ENCODE results near the gene PNKD. TPM values are rescaled to one million over a fixed set of nuclear protein-coding genes. Genes with fewer than 3 reads are reported as not detected.

Gene PNKD
- total RNA-seq, 1 experiment from 2014 or later, result 57.7 TPM

DNA sequence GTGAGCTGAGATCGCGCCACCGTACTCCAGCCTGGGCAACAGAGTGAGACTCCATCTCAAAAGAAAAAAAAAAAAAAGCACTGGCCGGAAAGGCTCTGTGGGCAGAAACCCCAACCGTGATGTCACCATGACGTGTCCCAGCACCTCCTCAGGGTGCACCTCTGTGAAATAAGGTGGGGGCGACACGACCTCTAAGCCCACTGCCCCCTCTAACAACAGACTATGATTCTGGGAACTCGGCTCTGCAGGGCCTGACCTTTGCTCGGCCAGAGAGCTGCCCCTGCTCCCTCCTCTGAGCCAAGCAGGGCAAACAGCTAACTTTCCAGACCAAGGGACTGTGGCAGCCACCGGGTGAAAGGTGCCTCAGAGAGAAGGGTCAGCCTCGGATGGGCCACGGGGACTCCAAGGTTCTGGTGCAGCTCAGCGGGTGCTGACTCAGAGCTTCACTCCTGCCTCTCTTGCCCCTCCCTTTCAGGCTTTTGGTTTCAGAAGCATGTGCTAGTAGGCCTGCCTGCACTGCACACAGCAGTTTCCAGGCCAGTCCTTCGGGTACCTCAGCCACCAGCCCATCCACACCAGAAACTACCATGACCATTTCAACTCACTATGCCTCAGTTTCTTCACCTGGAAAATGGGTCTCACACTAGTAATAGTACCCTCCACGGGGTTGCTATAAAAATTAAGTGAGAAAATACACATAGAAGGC is 13.9 kb downstream of the PNKD start:
- no peak for DNase-seq (ENCODE audit: low read depth in 1 of 2, low spot score in 2 of 2)
- peaks cover 42% of the 10 kb centered on the region for H3K36me3 ChIP-seq
- no peak overlapping the region for H3K27ac ChIP-seq
- H3K4me3 ChIP-seq, result no peak overlapping the region
- H3K4me1 ChIP-seq (replicated peaks), result peaks cover 35% of the 10 kb centered on the region
- no peaks in the 10 kb centered on the region for H3K9me3 ChIP-seq (replicated peaks)
- no peaks in the 10 kb centered on the region for H3K27me3 ChIP-seq (replicated peaks)

DNA sequence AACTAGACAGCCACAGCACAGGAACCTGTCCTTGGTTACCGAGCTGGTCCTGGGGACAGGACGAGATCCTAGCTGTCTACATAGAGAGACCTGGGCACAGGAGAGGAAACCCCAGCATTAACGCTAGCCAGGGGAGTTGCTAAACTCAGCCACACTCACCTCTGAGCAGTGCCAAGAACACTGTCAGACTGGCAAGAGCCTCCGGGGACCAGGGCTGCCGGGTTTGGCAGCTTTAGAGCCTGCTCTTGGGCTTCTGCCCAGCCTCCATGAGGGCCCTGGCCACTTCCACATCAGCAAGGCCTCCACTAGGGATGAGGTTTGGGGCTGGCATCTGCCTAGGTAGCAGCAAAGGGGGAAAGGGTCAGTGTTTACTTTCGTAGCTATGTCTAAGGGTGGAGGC is 15.3 kb downstream of the PNKD start:
- peak overlapping the region; percentile 95; the same call in 1 of the 2 replicates for H3K27ac ChIP-seq
- no peaks in the 10 kb centered on the region for H3K9me3 ChIP-seq (replicated peaks)
- H3K27me3 ChIP-seq (replicated peaks), result no peaks in the 10 kb centered on the region
- no peak for DNase-seq (ENCODE audit: low read depth in 1 of 2, low spot score in 2 of 2)
- H3K36me3 ChIP-seq, result peaks cover 31% of the 10 kb centered on the region
- peaks cover 44% of the 10 kb centered on the region for H3K4me1 ChIP-seq (replicated peaks)
- no peak overlapping the region for H3K4me3 ChIP-seq

DNA sequence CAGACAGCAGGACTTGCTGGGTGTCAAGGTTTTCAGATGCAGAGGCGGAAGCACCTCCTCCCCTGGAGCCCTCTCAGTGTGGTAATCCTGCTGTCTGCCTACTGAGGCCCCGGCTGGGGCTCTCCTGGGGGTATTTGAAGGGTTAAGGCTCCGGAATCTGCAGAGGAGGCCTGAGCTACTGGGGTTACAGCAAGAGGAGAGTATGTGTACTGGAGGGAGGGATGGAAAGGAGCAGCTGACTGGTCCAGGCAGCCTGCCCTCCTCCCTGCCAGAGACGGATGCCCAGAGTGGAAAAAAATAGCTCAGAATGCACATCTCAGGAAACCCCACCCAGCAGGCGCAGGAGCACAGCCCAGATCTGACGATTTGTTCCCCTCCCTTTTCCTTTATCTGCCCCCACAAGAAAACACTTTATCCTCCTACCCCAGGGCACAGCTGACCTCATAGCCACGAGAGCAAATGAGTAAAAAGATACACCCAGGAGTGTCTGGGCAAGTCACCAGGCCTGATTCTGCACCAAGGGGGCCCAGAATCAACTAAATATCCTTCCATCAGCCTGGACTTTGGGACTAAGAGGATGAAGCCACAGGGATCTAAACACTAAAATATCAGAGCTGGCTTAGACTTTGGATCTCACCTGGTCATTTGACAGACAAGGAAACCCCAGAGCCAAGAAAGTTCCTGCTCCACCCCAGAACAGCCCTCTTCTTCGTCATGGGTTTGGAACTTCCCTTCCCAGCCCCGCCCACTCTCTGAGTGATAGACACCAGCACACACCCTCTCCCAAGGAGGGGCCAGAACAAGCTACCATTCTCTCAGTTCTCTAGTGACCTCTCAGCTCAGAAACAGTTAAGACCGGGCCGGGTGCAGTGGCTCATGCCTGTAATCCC is 16.5 kb downstream of the PNKD start:
- H3K9me3 ChIP-seq (replicated peaks), result no peaks in the 10 kb centered on the region
- peak overlapping the region; percentile 95 for H3K27ac ChIP-seq
- peaks cover 26% of the 10 kb centered on the region for H3K36me3 ChIP-seq
- peak overlapping the region; percentile 25 for H3K4me3 ChIP-seq
- H3K4me1 ChIP-seq (replicated peaks), result peaks cover 54% of the 10 kb centered on the region
- peak; percentile 93 to 94 for DNase-seq (ENCODE audit: low read depth in 1 of 2, low spot score in 2 of 2)
- no peaks in the 10 kb centered on the region for H3K27me3 ChIP-seq (replicated peaks)

DNA sequence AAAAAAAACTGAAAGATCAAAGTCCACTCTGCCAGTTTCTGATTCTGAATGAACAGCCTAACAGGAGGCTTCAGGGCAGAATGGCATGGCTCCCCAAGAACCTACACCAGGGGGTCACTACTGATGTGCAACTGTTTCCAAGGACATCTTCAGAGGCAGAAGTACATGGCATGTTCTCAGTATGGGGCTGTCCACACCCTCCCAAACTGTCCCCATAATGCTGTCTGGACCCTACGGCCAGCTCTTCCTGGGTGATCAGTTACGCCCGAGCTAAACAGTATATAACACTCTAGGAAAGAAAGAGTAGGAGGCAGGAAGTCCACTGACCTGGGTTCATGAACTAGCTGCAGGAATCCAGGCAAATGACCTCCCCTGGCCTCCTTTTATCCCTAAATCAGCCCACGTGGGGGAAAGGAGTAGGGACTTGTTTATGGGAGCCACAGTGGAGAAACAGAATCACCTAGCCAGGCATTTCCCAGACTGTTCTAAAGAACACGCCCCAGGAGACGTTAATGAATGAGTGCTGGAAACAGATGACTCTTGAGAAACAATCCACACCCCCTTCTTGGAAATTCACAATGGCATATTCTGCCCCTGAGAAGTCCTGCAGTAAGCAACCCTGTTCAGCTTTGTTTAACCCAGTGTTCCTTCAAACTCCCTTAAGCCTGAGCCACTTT is 19.5 kb downstream of the PNKD start:
- no peaks in the 10 kb centered on the region for H3K9me3 ChIP-seq (replicated peaks)
- peaks cover 53% of the 10 kb centered on the region for H3K4me1 ChIP-seq (replicated peaks)
- no peak for DNase-seq (ENCODE audit: low read depth in 1 of 2, low spot score in 2 of 2)
- peaks cover 10% of the 10 kb centered on the region for H3K36me3 ChIP-seq
- no peak overlapping the region for H3K27ac ChIP-seq
- no peaks in the 10 kb centered on the region for H3K27me3 ChIP-seq (replicated peaks)
- no peak overlapping the region for H3K4me3 ChIP-seq

DNA sequence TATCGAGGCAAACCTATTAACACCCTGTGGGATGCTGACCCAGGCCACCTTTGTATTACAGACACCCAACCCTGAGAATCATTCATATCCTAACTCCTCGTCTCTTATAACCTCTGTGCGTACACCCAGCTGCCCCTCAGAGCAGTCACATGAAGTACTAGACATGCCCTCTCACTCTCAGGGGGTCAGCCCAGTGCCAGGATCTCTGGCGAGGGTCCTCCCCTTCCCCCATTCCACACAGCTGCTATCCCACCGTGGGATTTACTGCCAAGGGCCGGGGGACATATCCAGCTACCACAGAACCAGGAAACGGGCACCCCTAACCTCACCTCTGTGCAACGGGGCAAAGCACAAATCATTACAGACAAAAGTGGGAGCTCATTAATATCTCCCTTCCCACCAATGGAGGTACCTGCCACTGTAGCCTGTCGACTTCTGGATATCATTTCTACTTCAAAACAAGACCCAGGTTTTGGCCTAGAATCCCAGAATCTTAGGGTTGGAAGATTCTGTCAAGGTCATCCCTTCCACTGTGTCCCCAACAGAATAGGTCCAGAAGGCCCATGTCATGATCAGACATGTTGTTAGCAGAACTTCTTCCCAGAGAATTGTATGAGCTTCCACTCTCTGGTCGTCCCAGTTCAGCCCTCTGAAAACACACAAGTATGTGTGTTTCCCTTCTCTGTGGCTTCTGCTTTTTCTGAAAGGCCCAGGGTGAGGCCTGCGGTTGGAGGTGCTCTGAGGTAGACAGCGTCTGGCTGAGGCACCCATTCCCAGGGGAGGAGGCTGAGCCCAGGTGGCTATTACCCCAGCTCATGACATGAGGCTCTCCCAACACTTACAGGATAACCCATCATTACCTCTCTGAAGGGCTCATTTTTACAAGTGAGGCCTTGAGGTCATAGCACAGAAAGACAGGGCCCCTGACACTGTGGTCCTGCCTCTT is 20.3 kb downstream of the PNKD start:
- Histone ChIP-seq H3K4me1 (replicated peaks) (peaks cover 47% of the 10 kb centered on the region), H3K27me3 (replicated peaks) (no peaks in the 10 kb centered on the region), H3K4me3 (no peak overlapping the region), H3K36me3 (peaks cover 3% of the 10 kb centered on the region), H3K27ac (no peak overlapping the region), H3K9me3 (replicated peaks) (no peaks in the 10 kb centered on the region)
- DNase-seq (ENCODE audit: low read depth in 1 of 2, low spot score in 2 of 2), result no peak

DNA sequence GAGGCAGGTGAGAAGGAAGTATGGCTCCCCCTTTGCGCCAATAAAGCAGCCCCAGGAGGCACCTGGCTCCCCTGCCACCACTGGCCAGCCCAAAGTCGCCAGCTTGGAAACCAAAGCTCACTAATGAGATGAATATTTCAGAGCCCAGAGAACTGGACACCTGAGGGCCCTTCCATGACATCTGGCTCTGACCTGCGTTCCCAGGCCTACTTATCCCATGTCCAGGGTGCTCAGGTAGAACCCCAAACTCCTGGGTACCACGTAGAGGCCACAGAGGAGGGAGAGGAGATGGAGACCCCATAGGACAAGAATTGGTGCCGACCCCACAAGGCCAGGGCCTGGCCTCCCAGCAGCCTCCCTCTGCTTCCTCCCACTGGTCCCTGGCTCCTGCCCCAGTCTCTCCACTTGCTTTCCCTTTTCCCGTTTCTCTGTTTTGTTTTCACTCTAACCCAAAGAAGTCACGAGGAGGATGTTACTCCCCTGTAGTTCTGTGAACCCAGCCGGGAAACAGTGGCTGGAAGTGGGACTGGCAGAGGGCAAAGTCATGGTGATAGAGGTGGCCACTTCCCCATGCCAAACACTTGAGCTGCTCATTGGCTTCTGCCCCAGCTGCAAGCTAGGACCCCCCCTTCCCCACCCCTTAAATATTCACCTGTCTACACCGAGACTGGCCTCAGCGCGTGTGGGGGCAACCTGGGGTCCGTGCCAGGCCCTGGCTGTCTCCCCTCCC is 21.2 kb downstream of the PNKD start:
- Histone ChIP-seq H3K36me3 (no peaks in the 10 kb centered on the region), H3K4me3 (peak overlapping the region; percentile 84), H3K27me3 (replicated peaks) (no peaks in the 10 kb centered on the region), H3K9me3 (replicated peaks) (no peaks in the 10 kb centered on the region), H3K27ac (no peak overlapping the region; the same call in 1 of the 2 replicates), H3K4me1 (replicated peaks) (peaks cover 38% of the 10 kb centered on the region)
- no peak for DNase-seq (ENCODE audit: low read depth in 1 of 2, low spot score in 2 of 2)

DNA sequence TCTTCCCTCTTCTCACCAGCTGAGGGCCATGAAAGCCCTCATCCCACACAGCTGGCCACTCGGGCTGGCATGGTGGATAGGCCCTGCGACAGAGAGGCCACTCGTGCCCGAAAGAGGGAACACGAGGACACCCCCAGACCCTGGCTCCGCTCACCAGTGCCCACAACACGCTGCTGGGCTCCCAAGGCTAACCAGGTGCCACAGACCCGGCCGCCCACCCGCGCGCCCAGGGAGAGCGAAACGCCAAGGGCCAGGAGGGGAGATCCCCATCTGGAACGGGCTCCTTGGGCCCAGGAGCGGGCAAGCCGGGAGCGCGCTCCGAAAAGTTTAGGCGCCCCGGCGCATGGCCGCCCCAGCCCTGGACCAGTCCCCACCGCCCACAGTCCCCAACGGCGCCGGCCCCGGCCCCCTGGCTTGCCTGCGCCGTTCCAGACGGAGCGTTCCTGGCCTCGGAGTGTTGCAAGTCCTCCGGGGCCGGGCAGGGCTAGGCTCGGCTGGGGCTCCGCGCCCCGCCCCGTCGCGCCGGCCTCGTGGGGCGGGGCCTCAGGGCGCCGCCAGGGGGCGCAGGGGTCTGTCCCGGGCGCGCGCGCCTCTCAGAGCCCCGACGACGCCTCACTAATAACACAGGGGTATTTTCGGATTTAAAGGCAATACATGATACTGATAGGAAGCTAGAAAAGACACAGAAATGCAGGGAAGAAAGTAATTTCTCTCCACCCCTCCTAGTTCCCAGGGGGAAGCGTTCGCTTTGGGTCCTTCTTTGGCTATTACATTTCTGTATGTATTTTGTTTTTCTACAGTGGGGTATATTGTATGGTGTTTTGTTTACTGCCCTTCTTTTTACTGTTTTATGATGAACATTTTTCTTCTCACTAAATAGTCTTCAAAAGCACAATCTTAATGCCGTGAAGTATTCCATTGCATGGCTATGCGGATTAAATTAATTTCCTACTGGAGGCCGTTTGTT is 22.0 kb downstream of the PNKD start, which contains the start of gene TMBIM1:
TMBIM1 (minus strand) TSS at position 456 of the 967 bp plus-strand sequence. CDS start 10,362 bp downstream, outside the sequence.
- DNase-seq (ENCODE audit: low read depth in 1 of 2, low spot score in 2 of 2), result peak; percentile 65 to 74
- Histone ChIP-seq H3K27ac (peak within 1 kb of the TSS; percentile 57), H3K27me3 (replicated peaks) (no peaks in the 10 kb centered on the region), H3K9me3 (replicated peaks) (no peaks in the 10 kb centered on the region), H3K36me3 (no peaks in the 10 kb centered on the region), H3K4me1 (replicated peaks) (peaks cover 30% of the 10 kb centered on the region), H3K4me3 (peak within 1 kb of the TSS; percentile 84)

DNA sequence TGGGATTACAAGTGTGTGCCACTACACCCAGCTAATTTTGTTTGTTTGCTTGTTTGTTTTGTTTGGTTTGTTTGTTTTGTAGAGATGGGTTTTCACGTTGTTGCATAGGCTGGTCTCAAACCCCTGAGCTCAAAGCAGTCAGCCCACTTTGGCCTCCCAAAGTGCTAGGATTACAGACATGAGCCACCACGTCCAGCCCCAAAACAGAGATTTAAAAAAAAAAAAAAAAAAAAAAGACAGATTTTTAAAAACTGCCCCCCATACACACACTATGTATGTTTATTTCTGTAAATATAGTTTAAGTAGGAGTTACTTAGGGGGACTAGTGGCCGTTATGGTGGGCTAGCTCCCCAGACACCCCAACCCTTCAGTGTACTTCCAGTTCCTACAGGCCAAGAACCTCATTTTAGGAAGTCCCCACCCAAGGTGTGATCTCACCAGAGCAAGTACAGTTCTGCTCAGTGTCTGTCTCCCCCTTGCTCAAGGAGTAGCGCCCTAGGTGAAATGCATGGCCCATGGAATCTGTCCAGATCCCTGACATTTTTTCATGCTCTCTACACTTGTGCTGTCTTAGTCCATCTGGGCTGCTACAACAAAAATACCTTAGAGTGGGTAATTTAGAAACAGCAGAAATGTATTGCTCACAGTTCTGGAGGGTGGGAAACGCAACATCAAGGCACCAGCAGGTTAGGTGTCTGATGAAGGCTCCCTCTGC is 23.6 kb downstream of the PNKD start:
- Histone ChIP-seq H3K4me1 (replicated peaks) (peaks cover 24% of the 10 kb centered on the region), H3K27ac (no peak overlapping the region), H3K36me3 (no peaks in the 10 kb centered on the region), H3K27me3 (replicated peaks) (no peaks in the 10 kb centered on the region), H3K9me3 (replicated peaks) (no peaks in the 10 kb centered on the region), H3K4me3 (no peak overlapping the region)
- no peak for DNase-seq (ENCODE audit: low read depth in 1 of 2, low spot score in 2 of 2)

DNA sequence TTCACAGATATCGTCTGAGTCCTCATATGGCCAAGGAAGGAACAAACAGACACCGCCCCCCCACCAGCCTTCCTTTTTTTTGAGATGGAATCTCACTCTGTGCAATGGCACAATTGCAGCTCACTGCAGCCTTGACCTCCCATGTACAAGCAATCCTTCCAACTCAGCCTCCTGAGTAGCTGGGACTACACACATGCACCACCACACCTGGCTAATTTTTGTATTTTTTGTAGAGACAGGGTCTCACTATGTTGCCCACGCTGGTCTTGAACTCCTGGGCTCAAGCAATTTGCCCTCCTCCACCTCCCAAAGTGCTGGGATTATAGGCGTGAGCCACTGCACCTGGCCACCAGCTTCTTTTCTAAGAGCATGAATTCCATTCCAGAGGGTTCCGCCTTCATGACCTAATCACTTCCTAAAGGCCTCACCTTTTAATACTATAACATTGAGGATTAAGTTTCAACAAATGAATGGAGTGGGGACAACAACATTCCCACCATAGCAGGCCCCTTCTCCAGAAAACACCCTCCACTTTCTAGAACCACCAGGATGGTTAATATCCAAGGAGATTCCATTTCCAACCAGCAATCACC is 24.2 kb downstream of the PNKD start:
- Histone ChIP-seq H3K27ac (no peak overlapping the region), H3K9me3 (replicated peaks) (no peaks in the 10 kb centered on the region), H3K4me3 (no peak overlapping the region), H3K27me3 (replicated peaks) (no peaks in the 10 kb centered on the region), H3K4me1 (replicated peaks) (peaks cover 24% of the 10 kb centered on the region), H3K36me3 (no peaks in the 10 kb centered on the region)
- no peak for DNase-seq (ENCODE audit: low read depth in 1 of 2, low spot score in 2 of 2)

DNA sequence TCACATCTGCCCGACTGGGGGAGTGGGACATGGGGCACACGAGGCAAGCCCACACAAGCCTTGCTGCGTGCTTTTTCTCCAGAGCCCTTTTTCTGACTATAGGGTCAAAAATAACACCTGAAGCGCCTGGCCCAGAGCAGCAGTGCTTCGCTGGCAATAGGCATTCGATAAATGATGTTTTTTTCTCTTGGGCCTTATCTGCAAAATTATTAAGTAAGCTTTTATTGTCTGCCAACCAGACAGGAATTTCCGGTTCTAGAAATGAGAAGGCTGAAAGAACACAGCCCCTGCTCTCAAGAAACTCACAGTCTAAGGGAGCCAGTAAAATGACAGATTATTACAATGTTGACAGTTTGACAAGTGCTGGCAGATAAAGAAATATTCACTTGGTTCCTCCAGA is 24.7 kb downstream of the PNKD start:
- Histone ChIP-seq H3K4me3 (no peak overlapping the region), H3K36me3 (no peaks in the 10 kb centered on the region), H3K4me1 (replicated peaks) (peaks cover 21% of the 10 kb centered on the region)

DNA sequence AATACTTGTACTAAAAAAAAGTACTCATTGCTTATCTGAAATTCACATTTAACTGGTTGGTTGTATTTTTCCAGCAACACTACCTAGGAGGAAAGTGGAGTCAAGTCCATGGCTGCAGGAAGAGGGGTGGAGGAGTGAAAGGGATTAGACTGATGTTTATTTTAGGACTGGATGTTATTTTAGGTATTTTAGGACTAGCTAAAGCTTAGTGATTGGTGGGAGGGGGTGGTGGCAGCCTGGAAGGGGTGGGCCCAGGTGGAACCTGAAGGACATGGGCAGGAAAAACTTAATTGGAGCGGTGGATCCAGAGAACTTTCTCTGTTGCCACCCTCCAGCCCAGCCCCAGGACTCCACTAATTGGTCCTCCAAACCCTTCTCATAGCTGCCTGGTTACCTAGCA is 25.9 kb downstream of the PNKD start:
- Histone ChIP-seq H3K4me1 (replicated peaks) (peaks cover 10% of the 10 kb centered on the region), H3K4me3 (no peak overlapping the region), H3K27ac (no peak overlapping the region), H3K27me3 (replicated peaks) (no peaks in the 10 kb centered on the region), H3K36me3 (no peaks in the 10 kb centered on the region), H3K9me3 (replicated peaks) (no peaks in the 10 kb centered on the region)
- DNase-seq (ENCODE audit: low read depth in 1 of 2, low spot score in 2 of 2), result no peak

More for the DNA sequence above, 24.7 kb downstream of the PNKD start:
- no peaks in the 10 kb centered on the region for H3K9me3 ChIP-seq (replicated peaks)
- no peaks in the 10 kb centered on the region for H3K27me3 ChIP-seq (replicated peaks)
- DNase-seq (ENCODE audit: low read depth in 1 of 2, low spot score in 2 of 2), result no peak
- H3K27ac ChIP-seq, result no peak overlapping the region

Data from SJSA1 (cell line).